SU-DHL-6 (cell line): Measurements from ENCODE around the gene ZSWIM4.

Experiments
- CTCF ChIP-seq: fragments of 200-600 bp; sonication (generic); IDR thresholded peaks from one replicate; pipeline ENCODE4 v1.5.1; 2017; ENCODE audit warnings: antibody characterized with exemption, mild to moderate bottlenecking, low read length, moderate library complexity; ENCODE audit not compliant: insufficient read depth, poor library complexity, severe bottlenecking
- EZH2phosphoT487 ChIP-seq: fragments of 200-600 bp; sonication (generic), shearing (Covaris generic); conservative IDR thresholded peaks from 2 replicates; pipeline ENCODE4 v1.6.1; 2018; ENCODE audit warnings: mild to moderate bottlenecking, antibody characterized with exemption, low read length, moderate library complexity, mixed read lengths

- TF ChIP-seq CTCF (no peak), EZH2phosphoT487 (no peak)
Measured at GRCh38 chr19:13823901-13824300, 28.7 kb downstream of the ZSWIM4 start.
